ENCODE results near the gene CLTA.

GRCh38 chr9:36188212-36188611 is 2.5 kb upstream of the CLTA start:
- no peak for TF ChIP-seq POLR2A (IDR thresholded peaks at IDR 0.05)
- no peak for TF ChIP-seq CTCF (IDR thresholded peaks at IDR 0.05)

Data from gastroesophageal sphincter (tissue), 3 donors.